Activated T-cell treated with anti-CD3 and anti-CD28 coated beads for 48 hours (primary cell): ENCODE results near the gene LRRC8C.

Experiments used
- DNase-seq: peaks from one replicate; pipeline ENCODE4 v3.0.0-alpha.2; 2020; ENCODE audit warnings: low read depth

The LRRC8C gene

GRCh38 chr1:89733748-89734147, 100.8 kb downstream of the LRRC8C start:
- no peak for DNase-seq

- DNase-seq = no peak
These were observed 101.5 kb downstream of the LRRC8C start for GRCh38 chr1:89734442-89734841.

GRCh38 chr1:89735479-89735878, 102.6 kb downstream of the LRRC8C start:
- no peak for DNase-seq

GRCh38 chr1:89736937-89737733, 104.2 kb downstream of the LRRC8C start:
- DNase-seq = no peak

GRCh38 chr1:89737985-89738510, 105.1 kb downstream of the LRRC8C start:
- no peak for DNase-seq

- peak; percentile 52 for DNase-seq
These were observed 106.3 kb downstream of the LRRC8C start for GRCh38 chr1:89739013-89739843.

GRCh38 chr1:89739844-89740216, 106.9 kb downstream of the LRRC8C start:
- DNase-seq = no peak

- no peak for DNase-seq
These were observed 110.9 kb downstream of the LRRC8C start for GRCh38 chr1:89743788-89744187.

GRCh38 chr1:89746424-89747149, 113.7 kb downstream of the LRRC8C start:
- no peak for DNase-seq

GRCh38 chr1:89753761-89754160, 120.8 kb downstream of the LRRC8C start:
- no peak for DNase-seq

GRCh38 chr1:89754518-89754917, 121.6 kb downstream of the LRRC8C start:
- DNase-seq = no peak

- DNase-seq = no peak
These were observed 122.7 kb downstream of the LRRC8C start for GRCh38 chr1:89755591-89755990.

- DNase-seq = peak; percentile 46
These were observed 124.6 kb downstream of the LRRC8C start for GRCh38 chr1:89757532-89757931.

- no peak for DNase-seq
These were observed 125.2 kb downstream of the LRRC8C start for GRCh38 chr1:89758156-89758555.

GRCh38 chr1:89759036-89759435, 126.1 kb downstream of the LRRC8C start:
- DNase-seq = no peak

GRCh38 chr1:89760496-89760895, 127.6 kb downstream of the LRRC8C start:
- no peak for DNase-seq

GRCh38 chr1:89761338-89761737, 128.4 kb downstream of the LRRC8C start:
- DNase-seq = no peak

GRCh38 chr1:89761901-89762300, 129.0 kb downstream of the LRRC8C start:
- DNase-seq = no peak

GRCh38 chr1:89762386-89762778, 129.5 kb downstream of the LRRC8C start:
- no peak for DNase-seq

GRCh38 chr1:89762779-89763648, 130.1 kb downstream of the LRRC8C start:
- DNase-seq = peak; percentile 86

- DNase-seq = no peak
These were observed 130.7 kb downstream of the LRRC8C start for GRCh38 chr1:89763649-89763986.

- DNase-seq = no peak
These were observed 132.9 kb downstream of the LRRC8C start for GRCh38 chr1:89765774-89766173.
